Subcutaneous abdominal adipose tissue (tissue), 5 donors: ENCODE results near the gene VAT1L.

ENCODE experiments used
- H3K27ac ChIP-seq: one replicate; pipeline ENCODE4 v1.7.0; 2013; ENCODE audit warnings: low read depth, mild to moderate bottlenecking, inconsistent platforms, low read length, moderate library complexity
- H3K27me3 ChIP-seq, 5 donors: one replicate each; pipeline ENCODE4 v1.7.0; 2013; ENCODE audit warnings: low read length in 5 of 5, inconsistent platforms in 1 of 5; ENCODE audit not compliant: control insufficient read depth in 5 of 5, insufficient read depth in 4 of 5
- H3K36me3 ChIP-seq, 5 donors: one replicate each; pipeline ENCODE4 v1.7.0; 2013; ENCODE audit warnings: low read length in 5 of 5; ENCODE audit not compliant: control insufficient read depth in 5 of 5, insufficient read depth in 5 of 5
- H3K4me1 ChIP-seq, 5 donors: one replicate each; pipeline ENCODE4 v1.7.0; 2013; ENCODE audit warnings: low read length in 5 of 5, mild to moderate bottlenecking in 3 of 5, moderate library complexity in 1 of 5; ENCODE audit not compliant: control insufficient read depth in 5 of 5, insufficient read depth in 5 of 5
- H3K4me3 ChIP-seq, 5 donors: one replicate each; pipeline ENCODE4 v1.7.0; 2013; ENCODE audit warnings: low read length in 5 of 5, low read depth in 1 of 5
- H3K9ac ChIP-seq, 5 donors: one replicate each; pipeline ENCODE4 v1.7.0; 2013; ENCODE audit warnings: low read length in 5 of 5, mild to moderate bottlenecking in 4 of 5, moderate library complexity in 3 of 5
- H3K9me3 ChIP-seq, 5 donors: one replicate each; pipeline ENCODE4 v1.7.0; 2013; ENCODE audit warnings: low read length in 5 of 5; ENCODE audit not compliant: control insufficient read depth in 5 of 5
- donor health status: healthy.
- donor health status: healthy.
- donor health status: healthy.
- donor health status: healthy.
- donor health status: healthy.

The VAT1L gene

DNA sequence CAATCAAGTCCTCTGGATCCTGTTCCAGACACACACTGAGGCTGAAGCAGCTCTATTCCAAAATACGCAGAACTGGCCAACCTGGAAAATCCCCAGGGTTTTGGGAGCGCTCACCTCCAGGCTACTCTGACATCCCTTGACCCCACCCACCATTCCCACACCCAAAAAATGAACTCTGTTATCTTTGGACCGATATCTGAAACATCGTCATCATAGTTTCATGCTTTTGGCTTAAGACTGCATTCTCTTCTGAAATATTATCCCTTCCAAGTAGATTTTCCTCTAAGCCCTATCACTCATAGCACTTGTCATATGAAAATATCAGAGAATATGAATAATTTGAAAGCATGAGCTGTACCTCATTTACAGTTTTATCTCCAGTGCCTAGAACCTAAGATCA is 34.7 kb downstream of the VAT1L start:
- Histone ChIP-seq H3K9me3 (no peaks in the 10 kb centered on the region), H3K9ac (no peak overlapping the region), H3K27me3 (peaks cover 0 to 4% (median 2%) of the 10 kb centered on the region in 5 donors), H3K27ac (no peak overlapping the region), H3K36me3 (no peaks in the 10 kb centered on the region), H3K4me1 (no peaks in the 10 kb centered on the region), H3K4me3 (no peak overlapping the region)

- Histone ChIP-seq H3K9ac (no peak overlapping the region), H3K36me3 (no peaks in the 10 kb centered on the region), H3K9me3 (no peaks in the 10 kb centered on the region), H3K4me1 (no peaks in the 10 kb centered on the region), H3K4me3 (no peak overlapping the region), H3K27me3 (peaks cover 0 to 4% (median 2%) of the 10 kb centered on the region in 5 donors), H3K27ac (no peak overlapping the region)
Observed at GRCh38 chr16:77825196-77825595, 36.8 kb downstream of the VAT1L start.

GRCh38 chr16:77827032-77827431 is 38.7 kb downstream of the VAT1L start:
- Histone ChIP-seq H3K27me3 (peaks cover 0 to 4% (median 2%) of the 10 kb centered on the region in 5 donors), H3K27ac (no peak overlapping the region), H3K9ac (no peak overlapping the region), H3K4me3 (no peak overlapping the region), H3K4me1 (no peaks in the 10 kb centered on the region), H3K36me3 (no peaks in the 10 kb centered on the region), H3K9me3 (no peaks in the 10 kb centered on the region)

DNA sequence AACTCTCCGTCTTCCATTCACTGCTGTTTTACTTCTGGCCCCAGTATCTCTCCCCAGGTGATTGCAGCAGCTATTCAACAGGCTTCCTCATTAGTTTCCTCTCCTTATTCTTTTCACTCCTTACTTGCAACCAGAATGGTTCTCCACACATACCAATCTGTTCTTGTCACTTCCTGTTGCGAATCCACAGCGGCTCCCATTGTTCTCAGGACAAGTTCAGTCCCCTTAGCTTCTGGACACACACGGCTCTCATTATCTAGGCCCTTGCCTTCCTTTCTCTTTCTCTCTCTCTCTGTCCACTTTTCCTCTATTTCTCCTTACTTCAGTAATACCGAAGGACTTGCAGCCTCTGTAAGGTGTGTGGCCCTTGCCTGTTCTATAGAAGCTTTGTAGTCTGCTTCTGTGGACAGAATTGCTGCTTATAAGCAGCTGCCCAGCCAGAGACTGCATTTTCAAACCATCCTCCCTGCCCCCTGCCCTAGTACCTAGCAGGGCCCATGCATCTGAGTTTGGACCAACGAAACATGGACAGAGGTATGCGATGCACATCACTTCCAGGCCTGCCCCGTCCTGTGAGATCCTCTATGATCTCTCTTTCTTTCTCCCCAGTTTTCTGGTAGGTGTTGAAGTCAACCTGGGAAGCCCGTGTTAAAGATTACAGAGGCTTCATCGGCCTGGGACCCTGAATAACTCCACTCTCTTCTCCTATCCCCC is 45.7 kb downstream of the VAT1L start:
- Histone ChIP-seq H3K4me3 (no peak overlapping the region), H3K27me3 (no peaks in the 10 kb centered on the region), H3K27ac (no peak overlapping the region), H3K4me1 (peaks cover 0 to 8% (median 0%) of the 10 kb centered on the region in 5 donors), H3K36me3 (no peaks in the 10 kb centered on the region), H3K9ac (peak overlapping the region in 1 of 5 donors; percentile 16), H3K9me3 (no peaks in the 10 kb centered on the region)

- Histone ChIP-seq H3K36me3 (no peaks in the 10 kb centered on the region), H3K27me3 (no peaks in the 10 kb centered on the region), H3K9ac (no peak overlapping the region), H3K4me3 (no peak overlapping the region), H3K9me3 (no peaks in the 10 kb centered on the region), H3K27ac (no peak overlapping the region), H3K4me1 (peaks cover 0 to 8% (median 0%) of the 10 kb centered on the region in 5 donors)
Observed at GRCh38 chr16:77834635-77835540, 46.5 kb downstream of the VAT1L start.

- Histone ChIP-seq H3K27me3 (no peaks in the 10 kb centered on the region), H3K4me1 (peaks cover 0 to 8% (median 0%) of the 10 kb centered on the region in 5 donors), H3K9me3 (no peaks in the 10 kb centered on the region), H3K27ac (no peak overlapping the region), H3K36me3 (no peaks in the 10 kb centered on the region), H3K9ac (no peak overlapping the region), H3K4me3 (no peak overlapping the region)
Observed at GRCh38 chr16:77836801-77837200, 48.4 kb downstream of the VAT1L start.

- peaks cover 0 to 3% (median 0%) of the 10 kb centered on the region in 5 donors for H3K27me3 ChIP-seq
- no peak overlapping the region for H3K9ac ChIP-seq
- H3K36me3 ChIP-seq = no peaks in the 10 kb centered on the region
- no peaks in the 10 kb centered on the region for H3K9me3 ChIP-seq
- H3K4me1 ChIP-seq = peaks cover 0 to 6% (median 0%) of the 10 kb centered on the region in 5 donors
- H3K27ac ChIP-seq = no peak overlapping the region
- no peak overlapping the region for H3K4me3 ChIP-seq
Observed at GRCh38 chr16:77838597-77839255, 50.4 kb downstream of the VAT1L start.

DNA sequence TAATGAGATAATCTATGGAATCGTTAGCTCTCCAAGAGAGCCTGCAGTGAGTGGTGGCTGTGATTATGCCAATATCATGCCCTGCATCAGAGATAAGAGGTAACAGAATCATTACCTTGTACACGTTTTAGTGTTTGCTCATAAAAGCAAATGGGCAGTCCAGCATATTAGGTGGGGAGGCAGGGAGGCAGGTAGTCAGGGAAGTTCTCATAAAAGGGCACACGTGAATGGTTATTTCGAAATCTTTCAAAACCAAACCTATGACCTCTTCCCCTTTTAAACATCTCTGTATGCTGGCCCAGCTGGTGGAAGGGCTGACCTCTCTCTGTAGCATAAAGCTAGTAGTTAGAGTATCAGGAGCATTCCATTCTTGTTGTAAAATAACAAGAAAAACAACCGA is 51.7 kb downstream of the VAT1L start:
- no peak overlapping the region for H3K9ac ChIP-seq

GRCh38 chr16:77840673-77841501 is 52.5 kb downstream of the VAT1L start:
- Histone ChIP-seq H3K9ac (no peak overlapping the region), H3K36me3 (no peaks in the 10 kb centered on the region), H3K9me3 (no peaks in the 10 kb centered on the region), H3K4me3 (no peak overlapping the region), H3K27ac (no peak overlapping the region), H3K27me3 (peaks cover 0 to 7% (median 3%) of the 10 kb centered on the region in 5 donors), H3K4me1 (no peaks in the 10 kb centered on the region)

More for the DNA sequence above, 51.7 kb downstream of the VAT1L start:
- no peak overlapping the region for H3K4me3 ChIP-seq
- H3K4me1 ChIP-seq = no peaks in the 10 kb centered on the region
- H3K27me3 ChIP-seq = peaks cover 0 to 3% (median 0%) of the 10 kb centered on the region in 5 donors
- H3K36me3 ChIP-seq = no peaks in the 10 kb centered on the region
- no peaks in the 10 kb centered on the region for H3K9me3 ChIP-seq
- no peak overlapping the region for H3K27ac ChIP-seq
